Fibroblast of lung (primary cell): ENCODE measurements around the gene SDCCAG8. TPM values are rescaled to one million over a fixed set of nuclear protein-coding genes. Genes with fewer than 3 reads are reported as not detected.
A peak's percentile ranks its signal among the peaks of the same experiment; 100 is the strongest.

ENCODE experiments used
- DNase-seq, 2 donors: peaks; one replicate each; pipeline versions ENCODE4 v3.0.0 to v3.0.0-alpha.2; 2010; ENCODE audit warnings: low read depth in 2 of 2
- H2AFZ ChIP-seq: 2 replicates; pipeline ENCODE4 v1.5.1; 2012; ENCODE audit warnings: low read length, control low read depth, inconsistent platforms
- H3K27ac ChIP-seq: 2 replicates; pipeline ENCODE4 v1.5.1; 2011; ENCODE audit warnings: low read length, control low read depth; ENCODE audit not compliant: insufficient read depth
- H3K27me3 ChIP-seq: 2 replicates; pipeline ENCODE4 v1.5.1; 2011; ENCODE audit warnings: mild to moderate bottlenecking, low read length; ENCODE audit not compliant: control insufficient read depth, insufficient read depth
- H3K36me3 ChIP-seq: 2 replicates; pipeline ENCODE4 v1.5.1; 2011; ENCODE audit warnings: low read length; ENCODE audit not compliant: control insufficient read depth, insufficient read depth
- H3K4me1 ChIP-seq: 2 replicates; pipeline ENCODE4 v1.5.1; 2011; ENCODE audit warnings: low read length; ENCODE audit not compliant: control insufficient read depth, insufficient read depth; ENCODE audit errors: extremely low read depth
- H3K4me2 ChIP-seq: 2 replicates; pipeline ENCODE4 v1.5.1; 2011; ENCODE audit warnings: low read length, control low read depth; ENCODE audit not compliant: insufficient read depth; ENCODE audit errors: extremely low read depth
- H3K4me3 ChIP-seq, 4 experiments: fragments of 200-600 bp in 1 of 4; sonication (generic) in 1 of 4; replicated peaks in 1 of 4; 2 replicates each; pipeline ENCODE4 v1.5.1; 2011 to 2016; ENCODE audit warnings: low read length in 4 of 4, low read depth in 3 of 4, mild to moderate bottlenecking in 3 of 4, control low read depth in 2 of 4, inconsistent platforms in 1 of 4, mixed read lengths in 1 of 4; ENCODE audit not compliant: insufficient read depth in 1 of 4; ENCODE audit errors: control extremely low read depth in 1 of 4
- H3K79me2 ChIP-seq: 2 replicates; pipeline ENCODE4 v1.5.1; 2012; ENCODE audit warnings: mild to moderate bottlenecking, low read length, inconsistent platforms; ENCODE audit not compliant: control insufficient read depth, insufficient read depth
- H3K9ac ChIP-seq: 2 replicates; pipeline ENCODE4 v1.5.1; 2011; ENCODE audit warnings: mild to moderate bottlenecking, low read length, control low read depth; ENCODE audit not compliant: insufficient read depth
- H3K9me3 ChIP-seq: 2 replicates; pipeline ENCODE4 v1.5.1; 2012; ENCODE audit warnings: low read depth, low read length; ENCODE audit not compliant: control insufficient read depth, insufficient read depth
- H4K20me1 ChIP-seq: 2 replicates; pipeline ENCODE4 v1.5.1; 2011; ENCODE audit warnings: low read length; ENCODE audit not compliant: control insufficient read depth, insufficient read depth; ENCODE audit errors: extremely low read depth
- CTCF ChIP-seq, 2 donors: IDR thresholded peaks in 1 of 2; conservative IDR thresholded peaks in 1 of 2; 1 replicate in 1 of 2; 2 replicates in 1 of 2; pipeline ENCODE4 v1.5.1; 2011 to 2012; ENCODE audit warnings: low read length in 2 of 2, control low read depth in 1 of 2, inconsistent platforms in 1 of 2, low read depth in 1 of 2, mild to moderate bottlenecking in 1 of 2
- EZH2 ChIP-seq: IDR thresholded peaks from 2 replicates; pipeline ENCODE4 v1.5.1; 2012; ENCODE audit warnings: low read length, control low read depth, mild to moderate bottlenecking; ENCODE audit errors: missing control alignments
- polyA plus RNA-seq, 2 donors: library from polyadenylated mRNA; depleted of rRNA in 1 of 2; stranded (reverse) in 1 of 2; unstranded in 1 of 2; fragments of >200 nt; gene quantifications; 2 replicates each; pipeline ENCODE4 v1.2.1, GENCODE V29; 2011 to 2012; ENCODE audit warnings: missing spikeins in 1 of 2
- total RNA-seq: library from RNA; depleted of rRNA; stranded (reverse); fragments of >200 nt; gene quantifications from 2 replicates; pipeline ENCODE4 v1.2.1, GENCODE V29; 2014

The SDCCAG8 gene
- total and polyA plus RNA-seq, 2 donors (not counting 1 experiment from before 2014, with no cell fraction given), result 34.8 to 53.2 TPM

GRCh38 chr1:243325305-243325890 is 69.6 kb downstream of the SDCCAG8 start:
- Histone ChIP-seq H3K79me2 (no peaks in the 10 kb centered on the region), H3K9ac (no peak overlapping the region), H3K4me3 (no peak overlapping the region), H3K27ac (no peak overlapping the region), H3K36me3 (no peaks in the 10 kb centered on the region), H3K9me3 (no peaks in the 10 kb centered on the region), H3K4me2 (no peak overlapping the region), H3K4me1 (no peaks in the 10 kb centered on the region), H3K27me3 (no peaks in the 10 kb centered on the region), H4K20me1 (no peaks in the 10 kb centered on the region), H2AFZ (no peak overlapping the region)
- TF ChIP-seq EZH2 (no peak), CTCF (conservative IDR thresholded peaks at IDR 0.05 in 1 of 2, IDR thresholded peaks at IDR 0.05 in 1 of 2; ENCODE audit: low read depth in 1 of 2, low read length in 2 of 2) (peak; percentile 56 to 68)
- DNase-seq, result peak; percentile 52 to 81

GRCh38 chr1:243332440-243332839 is 76.6 kb downstream of the SDCCAG8 start:
- no peak overlapping the region for H2AFZ ChIP-seq

GRCh38 chr1:243335292-243335691 is 79.5 kb downstream of the SDCCAG8 start:
- Histone ChIP-seq H3K4me1 (no peaks in the 10 kb centered on the region), H3K4me3 (no peak overlapping the region), H3K4me2 (no peak overlapping the region), H3K79me2 (no peaks in the 10 kb centered on the region), H3K9ac (no peak overlapping the region), H3K27ac (no peak overlapping the region), H2AFZ (no peak overlapping the region), H3K36me3 (peaks cover 5% of the 10 kb centered on the region), H4K20me1 (no peaks in the 10 kb centered on the region), H3K27me3 (no peaks in the 10 kb centered on the region), H3K9me3 (no peaks in the 10 kb centered on the region)
- TF ChIP-seq CTCF (conservative IDR thresholded peaks at IDR 0.05 in 1 of 2, IDR thresholded peaks at IDR 0.05 in 1 of 2; ENCODE audit: low read depth in 1 of 2, low read length in 2 of 2) (no peak), EZH2 (no peak)
- no peak for DNase-seq

More at GRCh38 chr1:243332440-243332839, 76.6 kb downstream of the SDCCAG8 start:
- H3K4me3 ChIP-seq, result no peak overlapping the region
- H3K79me2 ChIP-seq, result no peaks in the 10 kb centered on the region
- H3K36me3 ChIP-seq, result peaks cover 2% of the 10 kb centered on the region
- H3K4me2 ChIP-seq, result no peak overlapping the region
- no peak overlapping the region for H3K27ac ChIP-seq
- no peaks in the 10 kb centered on the region for H3K9me3 ChIP-seq
- no peaks in the 10 kb centered on the region for H3K4me1 ChIP-seq
- no peak overlapping the region for H3K9ac ChIP-seq
- TF ChIP-seq EZH2, result no peak
- no peak for TF ChIP-seq CTCF (conservative IDR thresholded peaks at IDR 0.05 in 1 of 2, IDR thresholded peaks at IDR 0.05 in 1 of 2; ENCODE audit: low read depth in 1 of 2, low read length in 2 of 2)
- no peak for DNase-seq
- H3K27me3 ChIP-seq, result no peaks in the 10 kb centered on the region
- H4K20me1 ChIP-seq, result no peaks in the 10 kb centered on the region
